Glomerular visceral epithelial cell (primary cell): Measurements from ENCODE around the gene POLE3.
"Not testable (repeated sequence)": the region's sequence is repeated elsewhere in the genome, so short reads cannot be mapped to it uniquely, and the experiment has no call there.

ENCODE experiments used
- DNase-seq: peaks from one replicate; pipeline ENCODE4 v3.0.0-alpha.2; 2016; ENCODE audit errors: extremely low spot score

Gene POLE3

GRCh38 chr9:113403646-113404045, 6.8 kb downstream of the POLE3 start:
- DNase-seq: no peak

GRCh38 chr9:113401027-113401792, 9.3 kb downstream of the POLE3 start, which contains the start of gene ALAD:
Gene ALAD, minus strand, starts transcription at chr9:113401284. Its CDS starts 7,725 bp downstream, at chr9:113393559.
- DNase-seq: peak; percentile 99

DNA sequence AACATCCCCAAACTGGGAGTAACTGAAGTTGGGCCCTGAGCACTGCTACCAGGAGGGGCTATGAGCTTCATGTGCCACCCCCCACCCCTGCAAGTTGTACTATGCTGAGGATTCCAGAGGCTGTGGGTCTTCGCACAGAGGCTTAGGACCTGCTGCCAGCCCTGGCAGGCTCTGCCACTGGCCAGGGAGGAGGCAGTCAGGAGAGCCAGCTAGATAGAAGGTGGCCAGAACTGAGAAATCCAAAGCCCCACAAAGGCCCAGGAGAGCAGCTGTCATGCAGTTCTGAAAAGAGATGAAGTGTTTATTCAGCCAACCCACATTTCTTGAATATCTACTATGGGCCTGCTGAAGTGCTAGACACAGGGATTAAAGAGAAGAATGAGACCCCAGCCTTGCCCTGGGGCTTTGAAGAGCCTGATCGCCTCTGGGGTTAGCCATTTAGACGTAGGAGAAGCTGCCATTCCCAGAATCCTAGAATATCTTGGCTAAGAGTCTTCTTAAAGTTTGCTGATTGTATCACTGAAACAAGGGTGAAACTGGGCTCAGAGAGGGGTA, 10.8 kb downstream of the POLE3 start:
- DNase-seq: no peak

GRCh38 chr9:113398796-113399195, 11.7 kb downstream of the POLE3 start:
- DNase-seq: peak; percentile 50

GRCh38 chr9:113397203-113397631, 13.3 kb downstream of the POLE3 start:
- DNase-seq: no peak

DNA sequence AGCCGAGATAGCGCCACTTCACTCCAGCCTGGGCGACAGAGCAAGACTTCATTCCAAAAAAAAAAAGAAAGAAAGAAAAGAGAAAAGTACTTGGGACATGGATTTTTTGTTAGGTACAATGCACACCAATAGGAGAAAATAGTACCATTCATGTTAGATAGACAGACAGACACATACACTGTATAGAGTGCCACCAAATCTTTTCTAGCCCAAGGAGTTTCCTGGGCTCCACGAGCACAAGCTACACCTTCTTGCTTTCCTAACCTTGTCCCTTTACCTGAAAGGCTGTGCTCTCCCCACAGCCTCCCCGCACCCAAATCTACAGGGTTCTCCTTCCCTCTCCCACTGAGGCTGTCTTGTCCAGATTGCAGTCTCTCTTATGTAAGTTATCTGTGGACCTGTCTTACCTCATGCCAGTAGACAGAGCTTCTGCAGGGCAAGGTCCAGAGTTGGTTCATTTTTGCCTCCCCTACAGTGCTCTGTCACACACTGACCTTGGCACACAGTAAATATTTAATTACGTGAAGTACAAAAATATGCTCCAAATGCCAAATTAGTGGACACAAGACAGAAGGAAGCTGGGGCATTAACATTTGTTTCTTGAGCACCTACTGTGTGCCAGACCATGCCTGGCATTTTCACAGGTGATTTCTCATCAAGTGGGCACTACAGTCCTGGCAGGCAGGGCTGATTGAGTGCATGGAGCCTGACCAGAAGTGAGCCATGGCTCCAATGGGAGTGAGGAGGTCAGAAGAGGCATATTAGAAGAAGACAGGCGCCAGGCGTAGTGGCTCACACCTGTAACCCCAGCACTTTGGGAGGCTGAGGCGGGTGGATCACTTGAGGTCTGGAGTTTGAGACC, 15.2 kb downstream of the POLE3 start:
- no peak for DNase-seq

DNA sequence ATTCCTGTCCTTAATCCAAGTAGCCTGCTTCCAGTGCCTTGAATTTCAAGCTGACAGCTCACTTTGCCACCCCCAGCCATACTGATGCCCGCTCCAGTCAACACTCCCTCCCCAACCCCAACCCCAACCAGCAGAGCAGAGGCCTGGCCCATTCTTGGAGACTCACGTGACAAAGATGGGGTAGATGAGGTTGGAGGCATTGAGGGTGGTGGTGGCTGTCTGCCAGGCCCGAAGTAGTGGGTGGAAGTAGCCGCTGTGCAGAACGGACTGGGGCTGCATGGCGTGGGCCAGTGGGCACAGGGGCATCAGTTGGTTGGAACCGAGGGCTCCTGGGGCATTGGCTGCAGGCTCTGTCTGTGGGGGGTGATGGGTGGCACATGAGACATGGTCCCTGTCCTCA, 17.2 kb downstream of the POLE3 start:
- no peak for DNase-seq

GRCh38 chr9:113391917-113392316, 18.6 kb downstream of the POLE3 start:
- DNase-seq: no peak

GRCh38 chr9:113390192-113390960, 20.1 kb downstream of the POLE3 start:
- DNase-seq: no peak

DNA sequence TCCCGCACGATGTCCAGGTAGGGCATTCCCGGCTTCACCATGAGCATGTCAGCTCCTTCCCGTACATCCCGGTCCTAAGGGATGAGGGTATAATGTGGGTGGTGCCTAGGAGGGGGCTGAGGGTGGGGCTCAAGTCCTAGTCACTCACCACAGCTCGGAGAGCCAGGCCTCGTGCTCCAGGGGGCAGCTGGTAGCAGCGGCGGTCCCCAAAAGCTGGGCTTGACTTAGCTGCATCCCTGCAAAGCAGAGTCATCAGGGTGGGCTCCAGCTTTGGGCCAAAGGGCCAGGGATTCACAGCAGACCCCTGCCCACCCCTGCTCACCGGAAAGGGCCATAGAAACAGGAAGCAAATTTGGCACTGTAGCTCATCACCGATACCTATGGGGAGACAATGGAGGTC, 21.0 kb downstream of the POLE3 start:
- DNase-seq: no peak

DNA sequence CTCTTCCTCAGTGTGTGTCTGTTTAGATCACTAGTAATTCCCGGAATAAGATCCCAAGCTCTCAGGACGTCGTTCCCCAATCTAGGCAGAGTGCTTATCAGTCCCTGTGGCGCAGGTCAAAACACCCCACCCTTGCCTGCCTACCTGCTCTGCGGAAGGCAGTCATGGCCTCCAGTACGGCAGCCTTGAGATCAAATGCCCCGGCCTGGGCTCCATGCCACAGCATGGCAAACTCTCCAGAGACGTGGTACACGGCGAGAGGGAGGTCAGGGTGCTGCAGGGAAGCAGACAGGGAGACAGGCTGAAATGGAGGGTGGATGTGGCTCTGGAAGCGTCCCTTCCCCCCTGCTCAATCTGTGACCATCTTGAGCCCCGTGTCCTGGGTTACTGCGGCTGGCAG, 21.6 kb downstream of the POLE3 start:
- no peak for DNase-seq

DNA sequence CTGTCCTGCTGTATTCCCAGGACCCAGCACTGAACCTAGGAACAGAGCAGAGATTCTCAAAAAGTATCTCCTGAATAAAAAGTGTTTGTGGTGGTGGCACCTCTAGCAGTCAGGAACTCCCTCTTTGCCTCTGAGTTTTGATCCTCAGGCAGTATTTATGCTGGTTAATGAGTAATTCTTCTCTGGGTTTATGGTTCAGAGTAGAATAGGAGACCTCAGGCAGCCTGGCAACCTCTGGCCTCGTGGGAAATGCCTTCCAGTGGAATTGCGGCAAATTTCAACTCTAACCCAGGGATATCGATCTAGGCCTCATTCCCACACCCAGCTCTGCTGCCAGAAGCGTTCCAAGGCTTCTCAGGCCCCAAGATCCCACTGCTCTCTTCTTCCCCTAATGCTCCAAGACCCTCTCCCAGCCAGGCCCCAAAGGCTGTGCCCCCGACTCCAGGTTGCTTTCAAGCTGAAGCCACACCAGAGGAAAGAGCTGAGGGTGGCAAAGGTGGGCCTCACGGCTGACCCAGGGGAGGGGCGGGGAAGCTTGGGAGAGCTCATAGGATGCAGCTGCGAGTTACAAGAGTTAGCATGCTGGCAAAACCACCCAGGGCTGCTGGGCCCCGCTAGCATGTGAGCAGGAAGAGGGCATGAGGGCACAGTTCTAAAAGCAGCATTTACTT, 22.8 kb downstream of the POLE3 start:
- DNase-seq: no peak

- no peak for DNase-seq
These were observed 23.7 kb downstream of the POLE3 start for GRCh38 chr9:113386571-113387393.

- no peak for DNase-seq
These were observed 28.5 kb downstream of the POLE3 start for GRCh38 chr9:113381909-113382411.

DNA sequence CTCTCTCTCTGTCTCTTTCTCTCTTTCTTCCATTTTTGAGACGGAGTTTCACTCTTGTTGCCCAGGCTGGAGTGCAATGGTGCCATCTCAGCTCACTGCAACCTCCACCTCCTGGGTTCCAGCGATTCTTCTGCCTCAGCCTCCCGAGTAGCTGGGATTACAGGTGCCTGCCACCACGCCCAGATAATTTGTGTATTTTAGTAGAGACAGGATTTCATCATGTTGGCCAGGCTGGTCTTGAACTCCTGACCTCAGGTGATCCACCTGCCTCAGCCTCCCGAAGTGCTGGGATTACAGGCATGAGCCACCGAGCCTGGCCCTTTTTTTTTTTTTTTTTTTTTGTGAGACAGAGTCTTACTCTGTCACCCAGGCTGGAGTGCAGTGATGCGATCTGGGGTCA, 29.0 kb downstream of the POLE3 start:
- DNase-seq: not testable (repeated sequence)

DNA sequence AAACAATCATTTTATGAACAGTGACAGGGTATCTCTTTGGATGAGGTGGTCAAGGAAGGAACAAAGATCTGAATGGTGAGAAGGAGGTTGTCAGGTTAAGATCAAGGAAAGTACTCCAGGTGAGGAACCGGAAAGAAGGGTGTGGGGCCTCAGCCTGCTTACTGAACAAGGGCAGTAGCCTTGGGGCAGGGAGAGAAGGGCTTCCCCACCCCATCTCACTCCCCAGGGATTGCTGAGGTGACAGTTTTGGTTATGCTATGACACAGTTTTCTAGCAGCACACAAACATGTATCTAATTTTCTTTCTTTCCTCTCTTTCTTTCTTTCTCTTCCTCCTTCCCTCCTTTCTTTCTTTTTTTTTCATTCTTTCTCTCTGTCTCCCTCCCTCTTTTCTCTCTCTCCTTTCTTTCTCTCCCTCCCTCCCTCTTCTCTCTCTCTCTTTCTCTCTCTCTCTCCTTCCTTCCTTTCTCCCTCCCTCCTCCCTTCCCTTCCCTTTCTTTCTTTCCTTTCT, 29.6 kb downstream of the POLE3 start:
- DNase-seq: no peak

- DNase-seq: not testable (repeated sequence)
These were observed 30.7 kb downstream of the POLE3 start for GRCh38 chr9:113379829-113380210.

- not testable (repeated sequence) for DNase-seq
These were observed 31.2 kb downstream of the POLE3 start for GRCh38 chr9:113379094-113379828.
